Mesenchymal stem cell (in vitro differentiated cells and primary cell): ENCODE data around the gene FBXL17.

ENCODE experiments used
- DNase-seq: peaks from one replicate; pipeline ENCODE4 v3.0.0-alpha.2; 2013
- H2AFZ ChIP-seq: one replicate; pipeline ENCODE4 v1.6.1; 2013; ENCODE audit warnings: low read depth, mild to moderate bottlenecking, control low read depth, inconsistent platforms, low read length, moderate library complexity
- H2AK5ac ChIP-seq: 2 replicates; pipeline ENCODE4 v1.6.1; 2013; ENCODE audit warnings: low read length, moderate library complexity, mild to moderate bottlenecking, inconsistent platforms; ENCODE audit not compliant: severe bottlenecking
- H2BK120ac ChIP-seq: one replicate; pipeline ENCODE4 v1.6.1; 2013; ENCODE audit warnings: low read depth, mild to moderate bottlenecking, inconsistent platforms, low read length, moderate library complexity
- H2BK12ac ChIP-seq, 2 experiments: one replicate each; pipeline ENCODE4 v1.6.1; 2013; ENCODE audit warnings: inconsistent platforms in 2 of 2, low read length in 2 of 2, mild to moderate bottlenecking in 2 of 2, moderate library complexity in 2 of 2, control low read depth in 1 of 2
- H2BK15ac ChIP-seq: one replicate; pipeline ENCODE4 v1.6.1; 2013; ENCODE audit warnings: mild to moderate bottlenecking, low read depth, inconsistent platforms; ENCODE audit not compliant: poor library complexity, severe bottlenecking
- H2BK5ac ChIP-seq: 2 replicates; pipeline ENCODE4 v1.6.1; 2013; ENCODE audit warnings: low read depth, mild to moderate bottlenecking, low read length, control low read depth, inconsistent platforms; ENCODE audit not compliant: poor library complexity, severe bottlenecking
- H3K14ac ChIP-seq, 2 experiments: one replicate each; pipeline ENCODE4 v1.6.1; 2013; ENCODE audit warnings: inconsistent platforms in 2 of 2, low read length in 2 of 2, control low read depth in 1 of 2, mild to moderate bottlenecking in 1 of 2, moderate library complexity in 1 of 2
- H3K18ac ChIP-seq, 2 experiments: one replicate each; pipeline ENCODE4 v1.6.1; 2013; ENCODE audit warnings: inconsistent platforms in 2 of 2, low read length in 2 of 2, control low read depth in 1 of 2, low read depth in 1 of 2, mild to moderate bottlenecking in 1 of 2
- H3K23ac ChIP-seq, 2 experiments: one replicate each; pipeline ENCODE4 v1.6.1; 2013; ENCODE audit warnings: inconsistent platforms in 2 of 2, low read length in 2 of 2, mild to moderate bottlenecking in 2 of 2, moderate library complexity in 2 of 2, control low read depth in 1 of 2
- H3K27ac ChIP-seq: 2 replicates; pipeline ENCODE4 v1.5.1; 2013; ENCODE audit warnings: mild to moderate bottlenecking, moderate library complexity, low read length, control low read depth, inconsistent platforms; ENCODE audit not compliant: poor library complexity, severe bottlenecking
- H3K27me3 ChIP-seq, 2 experiments: 2 replicates each; pipeline versions ENCODE4 v1.6.1 to v1.7.0; 2013; ENCODE audit warnings: low read length in 2 of 2, mild to moderate bottlenecking in 2 of 2, moderate library complexity in 2 of 2, control low read depth in 1 of 2, inconsistent platforms in 1 of 2; ENCODE audit not compliant: control insufficient read depth in 1 of 2, insufficient read depth in 1 of 2
- H3K36me3 ChIP-seq, 2 experiments: 2 replicates each; pipeline versions ENCODE4 v1.6.1 to v1.7.0; 2013; ENCODE audit warnings: low read length in 2 of 2, control low read depth in 1 of 2, inconsistent platforms in 1 of 2, low read depth in 1 of 2, mild to moderate bottlenecking in 1 of 2; ENCODE audit not compliant: insufficient read depth in 2 of 2, control insufficient read depth in 1 of 2
- H3K4ac ChIP-seq, 2 experiments: one replicate each; pipeline ENCODE4 v1.6.1; 2013; ENCODE audit warnings: inconsistent platforms in 2 of 2, low read length in 2 of 2, mild to moderate bottlenecking in 2 of 2, moderate library complexity in 2 of 2, control low read depth in 1 of 2, low read depth in 1 of 2
- H3K4me1 ChIP-seq: 2 replicates; pipeline ENCODE4 v1.6.1; 2013; ENCODE audit warnings: low read depth, low read length, control low read depth; ENCODE audit not compliant: control insufficient read depth, insufficient read depth
- H3K4me2 ChIP-seq: 2 replicates; pipeline ENCODE4 v1.6.1; 2013; ENCODE audit warnings: low read length, mild to moderate bottlenecking, inconsistent platforms; ENCODE audit not compliant: poor library complexity, severe bottlenecking
- H3K4me3 ChIP-seq, 2 experiments: 2 replicates each; pipeline versions ENCODE4 v1.5.1 to v1.7.0; 2013; ENCODE audit warnings: low read length in 2 of 2, mild to moderate bottlenecking in 2 of 2, control low read depth in 1 of 2, low read depth in 1 of 2; ENCODE audit not compliant: insufficient read depth in 1 of 2
- H3K79me1 ChIP-seq: replicated peaks from 2 replicates; pipeline ENCODE4 v1.6.1; 2013; ENCODE audit warnings: mild to moderate bottlenecking, control low read depth, low read length, inconsistent platforms; ENCODE audit not compliant: poor library complexity, severe bottlenecking
- H3K9ac ChIP-seq: 2 replicates; pipeline ENCODE4 v1.7.0; 2013; ENCODE audit warnings: mild to moderate bottlenecking, low read length, moderate library complexity
- H3K9me3 ChIP-seq: 2 replicates; pipeline ENCODE4 v1.7.0; 2013; ENCODE audit warnings: mild to moderate bottlenecking, low read length; ENCODE audit not compliant: control insufficient read depth
- H4K8ac ChIP-seq: one replicate; pipeline ENCODE4 v1.6.1; 2013; ENCODE audit warnings: inconsistent platforms, mild to moderate bottlenecking, low read length, moderate library complexity
- H4K91ac ChIP-seq: one replicate; pipeline ENCODE4 v1.6.1; 2013; ENCODE audit warnings: mild to moderate bottlenecking, low read length, inconsistent platforms
- WGBS: methylation state at CpG from one replicate; pipeline ENCODE4 v1.1.7; 2013; ENCODE audit warnings: mixed read lengths; 5-methylcytosine and 5-hydroxymethylcytosine counted together

The FBXL17 gene

GRCh38 chr5:108115673-108116072, 266.2 kb downstream of the FBXL17 start:
- H4K91ac ChIP-seq, result no peak overlapping the region
- H3K23ac ChIP-seq, result no peak overlapping the region
- H3K18ac ChIP-seq, result no peak overlapping the region
- H3K4ac ChIP-seq, result no peak overlapping the region
- no peak overlapping the region for H2BK15ac ChIP-seq
- no peaks in the 10 kb centered on the region for H3K9me3 ChIP-seq
- H3K14ac ChIP-seq, result no peak overlapping the region
- DNase-seq, result no peak
- no peak overlapping the region for H2BK120ac ChIP-seq
- no peak overlapping the region for H2BK5ac ChIP-seq
- no peaks in the 10 kb centered on the region for H3K27me3 ChIP-seq
- H3K9ac ChIP-seq, result no peak overlapping the region
- no peak overlapping the region for H4K8ac ChIP-seq
- no peaks in the 10 kb centered on the region for H3K79me1 ChIP-seq
- no peak overlapping the region for H2AFZ ChIP-seq
- H3K4me1 ChIP-seq, result no peaks in the 10 kb centered on the region
- H3K36me3 ChIP-seq, result peaks cover 0 to 3% of the 10 kb centered on the region in 2 experiments
- no peak overlapping the region for H2AK5ac ChIP-seq
- no peak overlapping the region for H2BK12ac ChIP-seq
- no peak overlapping the region for H3K4me3 ChIP-seq
- H3K4me2 ChIP-seq, result no peak overlapping the region
- no peak overlapping the region for H3K27ac ChIP-seq

GRCh38 chr5:108113950-108114349, 267.9 kb downstream of the FBXL17 start:
- no peak overlapping the region for H3K4ac ChIP-seq
- H4K91ac ChIP-seq, result no peak overlapping the region
- H3K23ac ChIP-seq, result no peak overlapping the region
- H3K79me1 ChIP-seq, result no peaks in the 10 kb centered on the region
- no peaks in the 10 kb centered on the region for H3K9me3 ChIP-seq
- no peak overlapping the region for H3K9ac ChIP-seq
- H3K14ac ChIP-seq, result no peak overlapping the region
- no peak overlapping the region for H4K8ac ChIP-seq
- no CpG with 5 or more reads among the region's 2 CpGs for WGBS
- H2BK12ac ChIP-seq, result no peak overlapping the region
- H3K4me3 ChIP-seq, result no peak overlapping the region
- H2AFZ ChIP-seq, result no peak overlapping the region
- no peak overlapping the region for H2BK120ac ChIP-seq
- H2AK5ac ChIP-seq, result no peak overlapping the region
- no peak overlapping the region for H3K27ac ChIP-seq
- no peak overlapping the region for H2BK15ac ChIP-seq
- H2BK5ac ChIP-seq, result no peak overlapping the region
- no peak overlapping the region for H3K4me2 ChIP-seq
- no peaks in the 10 kb centered on the region for H3K27me3 ChIP-seq
- H3K18ac ChIP-seq, result no peak overlapping the region
- no peaks in the 10 kb centered on the region for H3K36me3 ChIP-seq
- no peaks in the 10 kb centered on the region for H3K4me1 ChIP-seq
- peak; percentile 7 for DNase-seq

- no peaks in the 10 kb centered on the region for H3K36me3 ChIP-seq
- no peak overlapping the region for H3K9ac ChIP-seq
- H3K4me1 ChIP-seq, result no peaks in the 10 kb centered on the region
- no peaks in the 10 kb centered on the region for H3K79me1 ChIP-seq
- H2BK12ac ChIP-seq, result no peak overlapping the region
- H2BK5ac ChIP-seq, result no peak overlapping the region
- H2BK15ac ChIP-seq, result no peak overlapping the region
- H3K27me3 ChIP-seq, result no peaks in the 10 kb centered on the region
- no peak overlapping the region for H3K27ac ChIP-seq
- no peak overlapping the region for H2BK120ac ChIP-seq
- H2AK5ac ChIP-seq, result no peak overlapping the region
- H3K4me2 ChIP-seq, result no peak overlapping the region
- no peak overlapping the region for H3K4ac ChIP-seq
- no peaks in the 10 kb centered on the region for H3K9me3 ChIP-seq
- H2AFZ ChIP-seq, result no peak overlapping the region
- 95% methylated on average over 2 of the region's 2 CpGs for WGBS
- H3K23ac ChIP-seq, result no peak overlapping the region
- no peak overlapping the region for H3K18ac ChIP-seq
- no peak overlapping the region for H4K91ac ChIP-seq
- no peak overlapping the region for H3K4me3 ChIP-seq
- no peak overlapping the region for H3K14ac ChIP-seq
- DNase-seq, result no peak
- H4K8ac ChIP-seq, result no peak overlapping the region
Measured at GRCh38 chr5:108111736-108112135, 270.2 kb downstream of the FBXL17 start.

- Histone ChIP-seq H3K9ac (no peak overlapping the region), H2BK12ac (no peak overlapping the region), H4K91ac (no peak overlapping the region), H3K4ac (no peak overlapping the region), H3K18ac (no peak overlapping the region), H4K8ac (no peak overlapping the region), H3K27ac (no peak overlapping the region), H2BK120ac (no peak overlapping the region), H2BK15ac (no peak overlapping the region), H3K9me3 (no peaks in the 10 kb centered on the region), H3K36me3 (no peaks in the 10 kb centered on the region), H2BK5ac (no peak overlapping the region), H3K4me3 (no peak overlapping the region), H3K4me1 (no peaks in the 10 kb centered on the region), H3K14ac (no peak overlapping the region), H3K27me3 (no peaks in the 10 kb centered on the region), H3K4me2 (no peak overlapping the region), H2AK5ac (no peak overlapping the region), H3K23ac (no peak overlapping the region), H2AFZ (no peak overlapping the region), H3K79me1 (no peaks in the 10 kb centered on the region)
- 100% methylated on average over 2 of the region's 2 CpGs for WGBS
- no peak for DNase-seq
Measured at GRCh38 chr5:108109059-108109458, 272.8 kb downstream of the FBXL17 start.
